EL (cell line): ENCODE data around the gene SHROOM3.

Source experiments
- DNase-seq: peaks from one replicate; pipeline ENCODE4 v3.0.0-alpha.2; 2016

Gene SHROOM3

DNA sequence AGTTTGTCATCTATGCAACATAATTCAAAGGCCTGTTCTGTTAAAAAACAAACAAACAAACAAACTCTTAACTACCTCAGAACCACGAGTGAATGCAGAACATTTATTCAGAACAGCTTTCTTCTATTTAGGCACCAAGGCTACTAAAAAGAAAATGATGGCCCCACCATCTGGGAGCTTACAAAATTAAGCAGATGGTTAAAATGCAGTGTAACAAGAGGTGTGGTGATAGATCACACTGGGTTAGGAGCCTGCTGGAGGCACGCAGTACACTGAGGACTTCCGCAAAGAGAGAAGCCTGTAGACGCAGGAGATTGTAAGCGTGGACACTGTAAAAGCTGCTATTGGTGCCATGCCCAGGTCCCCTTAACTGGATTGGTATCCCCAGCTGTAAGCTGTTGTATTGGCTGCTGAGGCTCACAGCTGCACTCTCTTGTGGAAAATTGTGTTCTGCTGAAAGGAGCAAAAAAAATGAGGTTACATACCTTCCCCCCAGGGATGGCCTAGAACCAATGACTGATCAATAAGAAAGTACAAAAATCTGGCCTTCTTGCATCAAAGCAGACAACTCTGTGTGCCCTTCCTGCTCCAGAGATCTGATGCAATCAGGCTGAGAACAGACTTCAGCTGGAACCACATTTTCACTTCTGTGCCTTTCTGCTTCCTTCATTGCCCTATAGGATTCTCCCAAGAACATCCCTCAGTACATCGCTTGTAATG, 60.0 kb downstream of the SHROOM3 start:
- no peak for DNase-seq

DNA sequence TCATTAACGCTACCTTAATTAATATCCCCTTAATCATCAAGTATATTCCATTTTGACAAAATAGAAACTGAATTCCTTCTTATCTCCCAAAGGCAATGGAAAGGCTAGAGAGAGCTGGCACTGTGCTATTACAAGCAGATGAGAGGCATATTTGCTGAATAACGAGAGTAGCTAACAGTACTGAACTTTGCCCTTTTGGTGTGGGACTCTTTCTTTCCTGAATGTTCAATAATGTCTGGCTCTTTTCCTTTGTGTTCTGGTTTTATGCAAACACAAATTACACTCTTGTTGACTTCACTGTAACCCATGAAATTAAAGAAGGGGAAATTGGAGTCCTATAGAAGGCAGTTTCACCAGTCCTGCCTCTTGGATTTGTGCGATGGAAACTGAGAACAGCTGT, 63.5 kb downstream of the SHROOM3 start:
- no peak for DNase-seq

DNA sequence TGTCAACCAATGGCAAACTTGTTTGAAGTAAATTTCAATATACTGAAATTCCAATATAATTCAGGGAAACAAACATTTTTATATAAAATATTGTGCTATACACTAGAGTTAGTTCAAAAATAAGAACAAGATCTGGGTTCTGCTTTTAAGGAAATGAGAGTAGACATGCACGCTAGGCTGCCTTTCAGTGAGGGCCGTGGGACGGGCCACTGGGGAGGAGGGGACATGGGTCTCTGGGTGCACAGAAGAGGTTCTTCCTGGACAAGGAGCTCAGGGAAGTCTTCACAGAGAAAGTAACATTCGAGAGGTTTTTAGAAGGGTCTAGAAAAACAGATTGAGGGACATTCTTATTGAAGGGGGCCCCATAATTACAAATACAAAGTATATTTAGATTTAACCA, 64.4 kb downstream of the SHROOM3 start:
- DNase-seq = no peak

DNA sequence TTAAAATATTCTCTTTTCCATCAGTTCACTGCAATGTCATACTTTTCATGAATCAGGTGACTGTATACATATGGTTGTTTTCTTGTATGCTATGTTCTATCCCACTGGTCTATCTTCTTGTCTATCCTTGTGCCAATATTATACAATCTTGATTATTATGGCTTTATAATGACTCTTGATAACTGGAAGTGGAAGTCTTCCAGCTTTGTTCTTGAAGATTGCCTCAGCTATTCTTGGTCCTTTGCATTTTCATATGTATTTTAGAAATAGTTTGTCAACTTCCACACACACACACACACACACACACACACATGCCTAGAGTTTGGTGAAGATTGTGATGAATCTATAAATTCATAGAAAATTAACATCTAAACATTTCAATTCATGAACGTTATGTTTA, 67.9 kb downstream of the SHROOM3 start:
- DNase-seq = no peak

DNA sequence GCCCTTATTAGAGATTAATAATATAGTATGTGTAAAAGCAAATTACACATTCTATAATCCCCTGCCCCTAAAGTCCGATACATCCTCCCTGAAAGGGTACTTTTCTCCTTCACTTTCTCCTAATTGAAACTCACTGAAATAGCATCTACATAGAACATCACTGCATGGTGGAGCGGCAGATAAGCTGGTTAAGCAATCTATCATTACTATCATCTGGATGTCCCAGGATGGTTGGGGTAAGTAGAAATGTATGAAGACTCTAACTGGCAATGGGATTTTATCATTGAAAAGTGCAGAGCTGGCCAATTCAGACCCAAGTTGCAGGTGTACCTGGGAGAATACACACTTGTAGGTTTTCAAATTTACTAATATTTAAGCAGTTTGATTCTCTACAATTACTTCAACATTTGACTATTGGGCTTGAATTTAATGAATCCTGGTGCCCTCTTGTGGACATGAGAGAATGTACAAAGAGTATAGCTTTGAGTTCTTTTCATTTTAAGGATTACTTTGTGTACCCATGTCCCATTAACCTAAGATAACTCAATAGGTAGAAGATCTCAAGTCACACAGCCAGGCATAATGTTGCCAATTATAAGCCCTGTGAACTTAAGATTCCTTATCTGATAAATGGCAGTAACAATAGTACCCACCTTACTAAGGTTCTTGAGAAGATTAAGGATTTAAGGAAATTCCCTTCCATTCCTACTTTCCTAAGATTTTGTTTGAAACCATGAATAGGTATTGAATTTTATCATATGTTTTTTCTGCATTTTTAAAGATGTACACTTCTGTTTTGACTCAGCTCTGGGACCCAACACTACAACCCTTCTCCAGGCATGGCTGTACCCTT, 69.8 kb downstream of the SHROOM3 start:
- DNase-seq = peak; percentile 52

DNA sequence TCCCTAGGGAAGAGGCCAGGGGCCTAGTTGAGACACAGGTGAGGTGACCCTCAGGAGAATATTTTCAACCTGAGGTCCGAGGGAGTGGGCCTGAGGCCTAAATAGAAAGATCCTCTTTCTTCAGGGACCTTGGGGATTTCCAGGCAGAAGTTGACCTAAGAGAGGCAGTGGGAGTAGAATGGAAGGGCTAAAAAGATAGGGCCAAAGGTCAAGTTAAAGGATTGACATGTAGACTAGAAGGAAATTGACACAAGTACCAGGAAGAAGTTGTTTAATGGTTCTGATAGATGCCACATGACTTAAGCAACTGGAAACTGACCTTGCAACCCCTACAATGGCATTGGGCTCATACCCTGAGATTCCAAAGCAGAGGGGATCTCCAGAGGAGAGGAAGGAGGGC, 76.9 kb downstream of the SHROOM3 start:
- no peak for DNase-seq

DNA sequence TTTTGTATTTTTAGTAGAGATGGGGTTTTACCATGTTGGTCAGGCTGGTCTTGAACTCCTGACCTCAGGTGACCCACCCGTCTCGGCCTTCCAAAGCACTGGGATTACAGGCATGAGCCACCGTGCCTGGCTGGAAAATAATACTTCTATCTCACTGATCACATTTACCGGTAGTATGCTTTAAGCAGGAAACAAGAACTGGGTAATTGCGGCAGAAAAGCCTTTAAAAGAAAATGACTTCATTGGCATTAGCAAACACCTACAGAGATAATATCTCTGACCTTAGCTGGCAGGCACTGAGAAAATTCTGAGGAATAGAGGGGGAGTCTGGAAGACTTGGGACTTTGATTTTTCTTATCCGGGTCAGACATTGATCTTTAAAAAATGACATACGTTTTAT, 78.5 kb downstream of the SHROOM3 start:
- no peak for DNase-seq

DNA sequence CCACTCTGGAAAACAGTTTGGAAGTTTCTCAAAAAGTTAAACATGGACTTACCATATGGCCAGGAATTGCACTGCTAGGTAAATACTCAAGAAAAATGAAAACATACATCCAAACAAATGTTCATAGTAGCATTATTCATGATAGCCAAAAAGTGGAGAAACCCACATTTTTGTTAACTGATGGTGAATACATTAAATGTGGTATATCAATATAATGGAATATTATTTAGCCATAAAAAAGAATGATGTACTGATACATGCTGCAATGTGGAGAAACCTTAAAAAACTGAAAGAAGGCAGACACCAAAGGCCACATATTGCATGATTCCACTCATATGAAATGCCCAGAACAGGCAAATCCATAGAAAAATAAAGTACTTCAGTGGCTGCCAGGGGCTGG, 79.1 kb downstream of the SHROOM3 start:
- DNase-seq = no peak

DNA sequence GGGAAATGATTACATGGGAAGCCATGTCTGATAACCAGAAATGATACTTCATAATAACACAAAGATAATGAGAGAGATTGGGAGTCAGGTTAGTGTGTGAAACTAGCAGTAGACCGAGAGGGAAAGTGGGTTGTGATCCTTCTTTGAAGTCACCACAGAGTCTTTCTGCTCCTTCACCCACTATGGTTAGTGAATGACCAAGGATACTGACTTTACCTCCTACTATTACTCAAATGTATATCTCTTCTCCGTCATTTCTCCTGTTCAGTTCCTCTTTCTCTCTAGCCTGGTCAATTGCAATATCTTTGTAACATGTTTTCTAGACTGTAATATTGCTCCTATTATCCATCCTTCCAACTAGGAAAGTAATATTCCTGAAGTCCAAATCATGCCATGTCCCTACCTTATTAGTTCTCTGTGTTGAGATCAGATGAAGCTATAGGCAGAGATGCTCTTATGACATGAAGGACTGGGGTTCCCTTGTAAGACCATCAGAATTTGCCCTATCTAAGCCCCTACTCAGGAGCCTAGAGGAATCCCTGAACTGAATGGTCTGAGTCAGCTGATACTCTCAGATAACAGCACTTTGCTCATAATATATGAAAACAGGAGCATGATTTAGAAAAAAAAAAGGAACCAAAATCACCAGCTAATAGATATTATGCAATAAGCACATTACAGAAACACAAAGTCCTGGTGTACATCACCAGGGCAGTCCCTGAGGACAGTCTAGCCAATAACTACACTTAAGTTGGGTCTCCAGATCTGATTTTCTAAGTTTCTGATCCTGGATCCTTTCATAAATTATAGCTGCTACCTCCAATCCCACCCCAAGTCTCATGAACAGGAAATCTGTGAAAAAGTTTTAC, 81.2 kb downstream of the SHROOM3 start:
- DNase-seq = no peak

DNA sequence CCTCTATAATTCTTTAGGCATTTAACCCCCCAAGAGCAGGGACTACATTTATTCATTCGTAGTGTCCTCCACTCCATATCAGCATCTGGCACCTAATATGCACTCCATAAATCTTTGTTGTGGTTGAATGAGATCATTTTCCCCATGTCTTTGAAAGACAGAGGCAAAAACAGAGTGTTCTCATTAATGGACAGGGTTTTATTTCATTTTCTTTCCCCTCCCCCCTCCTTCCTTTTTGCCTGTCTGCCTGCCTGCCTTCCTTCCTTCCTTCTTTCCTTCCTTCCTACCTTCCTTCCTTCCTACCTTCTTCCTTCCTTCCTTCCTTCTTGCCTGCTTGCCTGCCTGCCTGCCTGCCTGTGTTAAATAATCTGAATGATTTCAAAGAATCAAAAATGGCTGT, 83.2 kb downstream of the SHROOM3 start:
- peak; percentile 27 for DNase-seq

DNA sequence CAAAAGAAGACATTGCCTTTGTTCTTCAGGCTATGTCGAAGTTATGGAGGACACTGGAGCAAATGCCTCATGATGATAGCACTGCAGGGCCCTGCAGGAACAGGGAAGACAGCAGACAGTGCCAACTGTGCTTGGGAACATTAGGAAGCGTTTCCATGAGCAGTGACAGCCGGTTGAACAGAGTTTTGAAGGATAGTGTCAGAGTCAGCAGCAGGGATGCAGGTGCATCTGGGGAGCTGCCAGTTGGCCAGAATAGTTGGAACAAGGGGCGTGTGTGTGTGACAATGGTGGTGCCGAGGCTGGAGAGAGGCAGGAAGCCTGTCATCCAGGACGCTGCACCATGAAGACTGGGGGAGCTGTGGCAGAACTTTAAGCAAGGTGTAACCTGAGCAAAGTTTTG, 88.6 kb downstream of the SHROOM3 start:
- DNase-seq = no peak

DNA sequence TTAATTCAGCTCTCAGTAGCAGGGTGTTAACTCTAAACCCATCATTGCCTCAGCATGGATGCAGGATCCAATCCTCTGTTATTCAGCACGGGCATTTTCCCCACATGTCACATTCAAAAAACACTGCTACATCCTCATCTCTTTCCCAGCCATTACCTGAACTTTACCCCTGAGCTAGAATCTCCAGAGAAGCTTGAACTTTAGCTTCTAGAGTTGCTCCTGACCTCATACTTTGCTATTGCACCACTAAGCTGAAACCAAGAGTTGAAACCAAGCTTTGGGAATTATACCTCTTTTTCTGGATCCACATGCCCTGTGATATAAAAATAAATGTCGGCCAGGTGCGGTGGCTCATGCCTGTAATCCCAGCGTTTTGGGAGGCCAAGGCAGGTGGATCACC, 90.7 kb downstream of the SHROOM3 start:
- DNase-seq = no peak

DNA sequence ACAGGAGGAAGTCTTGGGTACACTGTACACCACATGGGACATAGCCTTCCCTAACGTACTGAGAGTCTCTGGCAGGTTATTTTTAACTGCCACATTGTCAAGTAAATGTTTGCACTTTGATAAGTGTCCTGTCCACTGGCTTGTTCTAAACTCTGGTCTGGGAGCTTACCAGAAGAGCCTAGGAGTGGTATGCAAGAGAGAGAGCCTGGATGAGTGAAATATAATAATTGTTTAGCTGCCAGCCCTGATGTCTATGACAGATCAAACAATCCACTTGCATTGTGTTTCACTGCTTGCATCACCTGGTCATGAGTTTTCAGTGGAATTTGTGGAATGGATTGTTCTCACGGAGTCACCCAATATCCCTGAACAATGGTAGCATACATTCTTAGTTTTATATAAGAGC, 91.6 kb downstream of the SHROOM3 start:
- DNase-seq = no peak

DNA sequence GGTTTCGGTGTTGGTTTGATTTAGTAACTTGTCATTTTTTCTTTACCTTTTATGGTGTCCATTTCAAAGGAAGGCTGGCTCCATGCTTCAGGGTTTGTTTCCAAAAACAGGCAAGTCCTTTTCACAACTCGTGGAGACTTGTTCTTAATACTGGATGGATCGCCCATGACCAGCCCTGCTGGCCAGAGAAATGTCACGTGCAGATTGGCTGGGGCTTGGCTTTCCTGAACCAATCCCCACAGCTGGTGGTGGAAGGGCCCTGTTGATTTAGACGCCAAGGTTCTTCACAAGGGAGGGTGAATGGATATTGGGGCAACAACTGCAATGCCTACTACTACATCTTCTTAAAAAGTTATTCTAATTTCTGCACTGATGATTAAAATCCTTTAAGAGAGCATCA, 92.6 kb downstream of the SHROOM3 start:
- no peak for DNase-seq

DNA sequence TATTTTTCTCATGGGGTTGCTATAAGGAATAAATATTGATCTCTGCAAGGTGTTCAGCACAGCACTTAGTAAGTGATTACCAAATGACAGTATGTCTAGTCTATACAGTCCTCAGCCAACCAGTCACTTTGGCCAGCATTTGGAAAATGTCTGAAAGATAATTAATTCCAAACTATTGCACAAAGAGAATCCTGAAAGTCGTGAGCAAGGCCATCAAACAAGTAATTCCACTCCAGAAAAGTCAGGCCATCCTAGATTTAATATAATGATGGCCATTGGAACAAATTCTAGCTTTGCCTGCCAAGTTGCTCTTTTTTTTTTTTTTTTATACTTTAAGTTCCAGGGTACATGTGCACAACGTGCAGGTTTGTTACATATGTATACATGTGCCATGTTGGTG, 96.6 kb downstream of the SHROOM3 start:
- no peak for DNase-seq

DNA sequence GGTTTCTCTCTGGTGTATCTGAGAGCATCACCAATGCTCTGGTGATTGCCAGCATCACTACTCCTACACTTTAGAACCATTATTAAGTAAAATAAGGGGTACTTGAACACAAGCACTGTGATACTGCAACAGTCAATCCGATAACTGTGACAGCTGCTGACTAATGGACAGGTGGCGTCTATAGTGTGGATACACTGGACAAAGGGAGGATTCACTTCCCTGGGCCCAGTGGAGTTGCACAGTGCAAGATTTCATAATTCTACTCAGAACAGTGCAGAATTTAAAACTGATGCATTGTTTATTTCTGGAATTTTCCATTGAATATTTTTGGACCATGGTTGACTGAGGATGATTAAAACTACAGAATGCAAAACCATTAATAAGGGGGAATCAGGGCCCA, 97.8 kb downstream of the SHROOM3 start:
- DNase-seq = no peak

DNA sequence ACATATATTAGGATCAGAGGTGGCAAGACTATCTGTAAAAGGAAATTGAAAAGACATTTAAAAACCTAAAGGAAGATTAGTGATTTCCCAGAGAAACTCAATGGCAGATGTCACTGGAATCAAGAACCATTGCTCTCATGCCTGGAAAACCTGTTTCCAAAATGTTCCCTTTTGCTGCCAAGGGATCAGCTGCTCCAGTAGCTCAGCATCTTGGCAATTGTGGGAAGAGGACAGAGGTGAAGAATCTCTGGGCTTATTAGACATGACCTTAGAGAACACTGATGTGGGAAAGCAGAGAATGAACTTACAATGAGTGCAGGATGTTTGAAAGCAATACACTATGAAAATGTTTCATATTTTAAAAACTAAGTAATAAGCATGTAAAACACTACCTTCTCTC, 98.3 kb downstream of the SHROOM3 start:
- no peak for DNase-seq

DNA sequence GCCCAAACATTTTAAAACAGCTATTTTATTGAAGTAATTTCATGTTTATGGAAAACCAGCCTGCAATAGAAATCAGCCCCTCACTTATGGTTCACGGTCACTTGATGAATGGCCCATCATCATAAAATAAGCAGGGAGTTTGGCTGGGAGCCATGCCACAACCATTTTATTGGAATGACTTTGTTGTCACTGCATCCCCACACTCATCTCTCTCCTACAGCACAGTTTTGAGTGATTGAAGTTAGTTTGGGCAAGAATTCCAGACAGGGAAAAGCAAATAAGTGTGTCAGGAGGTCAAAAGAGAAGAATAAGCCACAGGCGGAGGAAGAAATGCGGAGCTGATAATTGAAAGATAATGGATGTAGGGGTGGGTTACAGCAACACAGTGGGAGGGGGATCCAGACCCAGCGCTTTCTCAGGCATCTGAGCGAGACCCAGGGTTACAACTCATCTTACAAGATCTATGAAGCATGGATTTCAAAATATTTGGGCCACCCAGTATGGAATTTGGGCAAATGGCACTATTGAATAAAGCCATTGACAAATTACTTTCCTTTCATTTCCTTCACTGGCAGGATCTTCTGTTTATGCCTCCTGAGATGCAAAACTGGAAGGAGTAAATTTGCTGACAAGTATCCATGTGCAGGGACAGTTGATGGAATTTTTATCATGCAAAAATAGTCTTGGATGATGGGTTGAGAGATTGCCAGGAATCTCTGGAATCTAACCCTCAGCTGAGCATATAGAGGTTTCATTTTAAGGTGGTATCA, 100.8 kb downstream of the SHROOM3 start:
- peak; percentile 77 for DNase-seq

DNA sequence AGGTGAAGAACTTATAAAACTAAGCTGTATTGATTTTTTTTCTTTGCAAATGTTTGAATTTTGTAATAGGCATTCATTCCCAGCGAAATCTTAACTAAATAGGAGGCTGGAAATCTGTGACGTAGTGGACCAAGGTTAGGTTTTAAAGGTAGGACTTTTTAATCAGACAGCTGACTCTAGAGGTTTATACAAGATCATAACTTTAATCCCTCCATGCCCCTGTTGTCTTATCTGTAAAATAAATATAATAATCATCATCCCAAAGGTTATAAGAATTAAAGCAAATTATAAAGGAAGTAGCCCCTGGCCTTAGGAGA, 101.3 kb downstream of the SHROOM3 start:
- DNase-seq = no peak

DNA sequence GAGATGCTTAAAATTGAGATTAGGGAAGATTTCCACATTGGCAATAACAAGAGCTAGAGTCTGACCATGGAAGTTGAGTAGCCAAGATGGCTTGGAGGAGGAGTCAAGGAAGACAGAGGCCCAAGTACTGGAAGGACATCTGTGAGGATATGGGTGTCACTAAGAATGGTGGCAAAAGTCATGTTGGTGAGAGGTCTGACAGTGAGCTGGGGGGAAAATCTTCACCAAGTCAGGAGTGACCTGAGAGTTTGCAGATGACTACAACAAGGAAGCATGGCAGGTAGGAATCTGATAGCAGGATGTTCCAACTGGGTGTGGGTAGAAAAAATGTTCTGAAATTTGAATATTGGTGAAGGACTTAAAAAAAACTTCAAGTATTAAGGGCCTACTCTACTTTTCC, 103.3 kb downstream of the SHROOM3 start:
- no peak for DNase-seq

DNA sequence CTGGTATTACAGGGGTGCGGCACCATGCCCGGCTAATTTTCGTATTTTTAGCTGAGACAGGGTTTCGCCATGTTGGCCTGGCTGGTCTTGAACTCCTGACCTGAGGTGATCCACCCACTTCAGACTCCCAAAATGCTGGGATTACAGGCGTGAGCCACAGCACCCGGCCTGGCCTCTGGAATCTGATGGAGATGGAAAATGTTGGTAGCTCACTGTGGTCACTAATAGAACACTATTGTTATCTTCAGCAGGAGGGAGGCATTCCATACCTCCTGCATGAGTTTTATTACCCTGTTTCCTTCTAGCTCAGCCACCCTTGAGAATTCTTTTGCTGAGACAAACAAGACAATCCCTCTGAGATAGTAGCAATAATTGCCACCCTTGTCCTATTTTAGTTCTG, 105.0 kb downstream of the SHROOM3 start:
- peak; percentile 11 for DNase-seq

DNA sequence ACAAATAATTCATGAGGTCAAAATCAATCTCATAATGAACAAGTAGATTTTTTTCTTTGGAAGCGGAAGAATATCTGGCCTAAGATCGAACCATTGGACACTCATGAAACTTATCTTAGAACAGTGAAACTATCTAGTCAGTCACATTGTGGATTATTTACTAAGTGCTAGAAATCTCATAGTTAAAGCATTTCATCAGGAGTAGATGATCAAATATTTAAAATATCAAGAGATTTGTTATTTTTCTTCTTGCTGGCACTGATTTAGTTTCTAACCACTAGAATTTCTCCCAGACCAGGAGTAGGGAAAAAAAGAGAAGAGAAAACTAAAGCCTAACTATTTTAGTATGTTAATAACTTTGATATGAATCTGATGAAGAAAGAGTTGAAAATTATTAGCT, 105.5 kb downstream of the SHROOM3 start:
- DNase-seq = no peak

DNA sequence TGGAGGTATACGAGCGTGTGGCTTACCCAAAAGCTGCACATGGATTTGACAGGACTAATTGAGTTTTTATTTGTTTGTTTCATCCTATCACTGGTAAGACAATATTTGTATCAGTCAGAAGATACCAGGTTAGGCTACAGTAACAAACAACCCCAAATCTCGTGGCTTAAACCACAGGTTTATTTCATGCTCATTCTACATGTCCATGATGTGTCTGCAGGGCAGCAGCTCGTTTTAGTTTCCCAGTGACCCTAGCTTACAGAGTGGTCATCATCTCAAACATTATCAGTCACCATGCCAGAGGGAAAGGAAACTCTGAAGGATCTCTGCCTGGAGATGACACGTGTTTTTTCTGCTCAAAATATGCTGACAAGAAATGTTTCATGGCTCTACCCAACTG, 108.3 kb downstream of the SHROOM3 start:
- DNase-seq = no peak
